Tibial nerve (tissue), 4 donors: Measurements from ENCODE around the gene BCR.

Experiments used
- CTCF ChIP-seq, 5 experiments: fragments of 200-600 bp in 3 of 5; fragments of 450-650 bp in 2 of 5; sonication (generic) in 3 of 5; IDR thresholded peaks; one replicate each; pipeline ENCODE4 v1.5.1; 2016 to 2019; ENCODE audit warnings: antibody characterized with exemption in 5 of 5, mild to moderate bottlenecking in 3 of 5, moderate library complexity in 2 of 5
- EP300 ChIP-seq, 2 donors: sonication (generic); formaldehyde crosslinking; IDR thresholded peaks; one replicate each; pipeline ENCODE4 v1.6.1; 2017; ENCODE audit warnings: antibody characterized with exemption in 2 of 2, mild to moderate bottlenecking in 1 of 2
- POLR2A ChIP-seq, 2 donors: fragments of 450-650 bp; IDR thresholded peaks; one replicate each; pipeline ENCODE4 v1.6.1; 2017; ENCODE audit warnings: antibody characterized with exemption in 2 of 2, mild to moderate bottlenecking in 2 of 2, moderate library complexity in 2 of 2

- TF ChIP-seq CTCF (IDR thresholded peaks at IDR 0.05) (no peak), EP300 (IDR thresholded peaks at IDR 0.05) (no peak), POLR2A (IDR thresholded peaks at IDR 0.05) (no peak)
Measured at GRCh38 chr22:23237841-23238240, 57.5 kb downstream of the BCR start.
